ENCODE data around the gene ROR2.

The ROR2 gene

DNA sequence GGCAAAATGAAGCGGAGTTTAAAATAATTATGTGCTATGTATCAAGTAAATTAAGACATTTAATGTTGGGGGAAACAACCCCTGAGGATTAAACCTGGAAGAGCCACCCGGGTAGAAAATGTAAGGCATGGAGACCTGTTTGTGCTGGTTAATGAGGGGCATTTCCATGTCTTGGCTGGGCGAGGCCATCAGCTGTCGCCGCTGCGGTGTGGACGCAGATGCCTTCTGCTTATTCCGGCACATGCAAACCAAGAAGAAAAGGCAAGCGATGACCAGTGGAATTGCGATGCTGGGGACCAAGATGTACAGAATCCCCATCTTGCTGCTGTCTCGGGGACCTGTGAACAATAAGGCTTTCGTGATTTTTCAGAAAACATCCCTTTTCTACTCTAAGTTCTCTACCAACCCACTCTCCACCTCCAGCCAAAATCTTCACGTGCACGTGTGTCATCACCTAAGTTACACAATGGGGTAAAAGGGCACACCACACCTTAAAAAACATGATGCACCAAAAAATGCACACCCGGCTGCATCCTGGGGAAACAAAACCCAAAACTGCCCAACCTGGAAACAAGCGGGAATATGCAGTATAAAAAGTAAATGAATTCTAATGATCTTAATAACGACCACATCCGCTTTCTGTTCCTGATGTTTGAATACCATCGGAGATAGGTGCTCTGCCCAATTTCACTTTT lies 223.5 kb downstream of the ROR2 start:
- DNase-seq (ENCODE audit: low spot score), result no peak
- TF ChIP-seq, protein P1, sequence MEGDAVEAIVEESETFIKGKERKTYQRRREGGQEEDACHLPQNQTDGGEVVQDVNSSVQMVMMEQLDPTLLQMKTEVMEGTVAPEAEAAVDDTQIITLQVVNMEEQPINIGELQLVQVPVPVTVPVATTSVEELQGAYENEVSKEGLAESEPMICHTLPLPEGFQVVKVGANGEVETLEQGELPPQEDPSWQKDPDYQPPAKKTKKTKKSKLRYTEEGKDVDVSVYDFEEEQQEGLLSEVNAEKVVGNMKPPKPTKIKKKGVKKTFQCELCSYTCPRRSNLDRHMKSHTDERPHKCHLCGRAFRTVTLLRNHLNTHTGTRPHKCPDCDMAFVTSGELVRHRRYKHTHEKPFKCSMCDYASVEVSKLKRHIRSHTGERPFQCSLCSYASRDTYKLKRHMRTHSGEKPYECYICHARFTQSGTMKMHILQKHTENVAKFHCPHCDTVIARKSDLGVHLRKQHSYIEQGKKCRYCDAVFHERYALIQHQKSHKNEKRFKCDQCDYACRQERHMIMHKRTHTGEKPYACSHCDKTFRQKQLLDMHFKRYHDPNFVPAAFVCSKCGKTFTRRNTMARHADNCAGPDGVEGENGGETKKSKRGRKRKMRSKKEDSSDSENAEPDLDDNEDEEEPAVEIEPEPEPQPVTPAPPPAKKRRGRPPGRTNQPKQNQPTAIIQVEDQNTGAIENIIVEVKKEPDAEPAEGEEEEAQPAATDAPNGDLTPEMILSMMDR (IDR thresholded peaks at IDR 0.05; ENCODE audit: extremely low read depth, missing control alignments), result no peak

DNA sequence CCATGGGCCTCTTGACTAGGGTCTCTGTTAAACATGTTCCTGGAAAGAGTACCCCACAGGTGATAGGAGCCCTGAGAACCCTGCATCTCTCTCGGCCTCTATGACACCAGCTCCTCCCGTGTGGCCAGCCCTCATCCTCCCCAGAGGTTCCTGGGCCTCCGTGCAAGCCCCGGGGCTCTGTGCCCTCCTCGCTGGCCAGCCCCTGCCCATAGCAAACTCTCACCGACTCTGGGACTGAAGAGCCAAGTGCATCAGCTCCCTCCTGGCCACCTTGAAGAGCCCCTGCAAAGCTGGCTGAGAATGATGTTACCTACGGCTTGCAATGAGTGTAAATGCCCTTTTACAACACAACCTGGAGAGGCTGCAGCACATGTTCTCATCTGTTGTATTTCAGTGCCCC lies 224.4 kb downstream of the ROR2 start:
- no peak for DNase-seq (ENCODE audit: low spot score)
- TF ChIP-seq, protein P1 (IDR thresholded peaks at IDR 0.05; ENCODE audit: extremely low read depth, missing control alignments), result no peak

DNA sequence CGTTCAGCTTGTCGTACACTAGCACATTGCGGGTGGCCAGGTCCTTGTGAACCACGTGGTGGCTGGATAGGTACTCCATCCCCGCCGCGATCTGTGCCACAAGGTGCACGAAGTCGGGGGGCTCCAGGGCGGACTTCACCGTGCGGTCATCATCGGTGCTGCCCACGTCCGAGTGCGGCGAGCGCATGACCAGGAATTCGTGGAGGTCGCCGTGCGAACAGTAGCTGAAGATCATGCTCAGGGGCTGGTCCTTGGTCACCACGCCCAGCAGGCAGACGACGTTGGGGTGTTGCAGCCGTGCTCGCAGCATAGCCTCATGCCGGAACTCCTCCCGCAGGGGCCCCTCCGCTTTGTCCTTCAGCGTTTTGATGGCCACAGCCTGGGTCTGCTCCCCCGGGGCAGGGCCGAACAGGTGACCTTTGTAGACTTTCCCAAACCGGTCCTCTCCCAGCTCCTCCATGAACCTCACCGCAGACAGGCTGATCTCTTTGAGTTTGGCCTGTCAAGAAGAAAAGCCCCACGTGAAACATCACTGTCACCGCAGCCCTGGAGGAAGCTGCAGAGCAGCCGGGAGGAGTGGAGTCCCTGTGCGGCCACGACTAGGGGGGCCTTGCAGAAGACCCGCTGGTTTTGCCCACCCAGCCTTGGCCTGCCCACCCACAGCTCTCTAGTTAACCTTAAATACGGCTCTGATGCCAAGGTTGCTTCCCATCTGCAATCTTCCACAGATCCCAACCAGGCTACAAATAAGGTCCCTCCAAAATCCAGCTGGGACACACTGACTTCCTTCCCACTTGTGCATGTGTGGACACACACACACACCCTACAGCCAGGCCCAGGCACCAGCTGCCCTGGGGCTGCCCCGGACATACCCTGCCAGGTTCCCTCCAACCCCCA lies 225.2 kb downstream of the ROR2 start:
- DNase-seq (ENCODE audit: low spot score), result no peak
- TF ChIP-seq, protein P1 (IDR thresholded peaks at IDR 0.05; ENCODE audit: extremely low read depth, missing control alignments), result no peak

DNA sequence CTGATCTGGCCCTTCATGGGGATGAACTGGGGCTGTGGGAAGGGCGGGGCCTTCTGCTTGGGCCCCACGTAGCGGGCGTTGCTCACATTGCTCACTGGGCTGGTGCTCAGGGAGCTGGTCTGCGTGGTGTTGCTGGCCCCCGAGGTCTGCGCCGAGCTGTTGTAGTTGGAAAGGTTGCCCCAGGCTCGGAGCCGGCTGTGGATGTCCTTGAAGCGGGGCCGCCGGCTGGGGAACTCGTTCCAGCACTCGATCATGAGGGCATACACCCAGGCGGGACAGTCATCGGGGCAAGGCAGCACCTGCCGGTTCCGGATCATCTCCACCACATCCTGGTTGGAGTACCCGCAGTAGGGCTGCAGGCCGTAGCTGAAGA lies 226.0 kb downstream of the ROR2 start:
- TF ChIP-seq, protein P1 (IDR thresholded peaks at IDR 0.05; ENCODE audit: extremely low read depth, missing control alignments), result no peak

DNA sequence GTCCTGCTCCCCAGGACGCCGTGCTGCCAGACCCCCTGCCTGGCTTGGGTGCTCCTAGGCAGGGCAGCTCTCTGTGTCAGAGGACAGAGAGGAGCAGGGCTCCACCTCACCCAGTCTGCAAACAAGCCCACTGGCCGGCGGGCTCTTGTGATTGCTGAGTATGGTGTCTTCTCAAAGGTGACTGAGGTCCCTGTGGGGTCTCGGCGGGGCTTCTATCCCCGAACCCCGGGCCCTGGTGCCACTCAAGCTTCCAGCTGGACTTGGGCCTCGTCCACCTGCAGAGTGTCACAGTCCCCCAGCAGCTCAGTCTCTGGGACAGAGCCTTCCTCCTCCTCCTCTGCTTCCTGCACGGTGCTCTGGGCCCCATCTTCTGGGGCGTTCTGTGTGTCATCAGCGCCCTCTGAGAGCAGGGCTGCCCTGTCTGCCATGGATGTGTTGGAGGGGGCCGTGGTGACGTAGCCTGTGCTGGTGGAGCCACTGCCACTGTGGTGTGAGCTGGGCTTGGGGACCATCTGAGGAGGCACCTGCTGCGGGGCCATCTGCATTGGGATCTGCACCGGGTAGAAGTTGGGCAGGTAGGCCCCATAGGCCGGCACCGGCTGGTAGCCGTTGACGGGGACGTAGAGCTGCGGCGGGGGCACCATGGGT lies 226.5 kb downstream of the ROR2 start:
- no peak for DNase-seq (ENCODE audit: low spot score)

More for the DNA sequence above, 226.0 kb downstream of the ROR2 start:
- no peak for DNase-seq (ENCODE audit: low spot score)

DNA sequence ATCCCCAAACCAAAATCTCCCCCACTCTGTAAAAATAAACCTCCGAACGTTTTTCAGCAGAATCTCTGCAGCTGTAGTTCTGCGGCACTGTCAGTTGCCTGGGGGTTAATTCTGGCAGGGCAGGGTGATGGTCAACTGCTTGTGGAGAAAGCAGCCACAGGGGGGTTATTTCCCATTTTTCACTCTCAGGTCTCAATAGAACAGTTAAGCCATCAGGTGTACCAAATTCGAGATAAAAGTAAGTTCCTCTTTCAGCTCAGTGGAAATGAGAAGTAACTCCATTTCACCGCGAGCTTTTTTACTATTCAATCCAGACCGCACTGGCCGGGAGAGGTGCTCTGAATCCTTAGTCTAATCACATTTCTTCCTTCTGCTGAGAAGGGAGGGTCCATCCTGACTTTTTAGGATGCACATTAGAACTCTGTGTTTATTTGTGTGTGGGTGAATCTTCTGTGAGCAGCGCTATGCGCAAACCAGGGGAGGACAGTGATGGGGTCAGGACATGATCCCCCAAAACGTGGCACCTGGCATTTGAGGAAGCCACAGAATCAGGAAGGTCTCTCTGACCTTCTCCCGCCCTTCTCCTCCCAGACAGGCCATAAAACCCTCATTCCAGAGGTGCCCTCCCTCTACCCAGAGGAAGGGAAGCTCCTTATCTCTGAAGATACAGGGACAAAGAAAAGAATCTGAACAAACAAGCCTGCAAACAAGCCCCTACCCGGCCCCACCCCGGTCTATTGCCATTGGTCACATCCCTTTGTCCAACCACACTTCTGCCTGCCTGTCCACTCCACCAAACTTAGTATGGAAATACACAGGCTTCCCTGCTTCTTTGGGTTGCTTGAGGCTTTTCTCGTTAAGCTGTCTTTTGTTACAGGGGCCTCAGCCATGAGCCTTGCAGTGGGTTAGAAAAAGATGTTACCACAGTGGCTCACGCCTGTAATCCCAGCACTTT lies 229.0 kb downstream of the ROR2 start:
- peak; percentile 64 for DNase-seq (ENCODE audit: low spot score)

More for the DNA sequence above, 226.5 kb downstream of the ROR2 start:
- TF ChIP-seq, protein P1 (IDR thresholded peaks at IDR 0.05; ENCODE audit: extremely low read depth, missing control alignments), result no peak

More for the DNA sequence above, 229.0 kb downstream of the ROR2 start:
- TF ChIP-seq, protein P1 (IDR thresholded peaks at IDR 0.05; ENCODE audit: extremely low read depth, missing control alignments), result no peak
